Right ventricle myocardium inferior (tissue), 1 donor: ENCODE measurements around the gene GJB4. TPM values are rescaled to one million over a fixed set of nuclear protein-coding genes. Genes with fewer than 3 reads are reported as not detected.
"Not testable (repeated sequence)": the region's sequence is repeated elsewhere in the genome, so short reads cannot be mapped to it uniquely, and the experiment has no call there.

Source experiments
- ATAC-seq: fragments of 200-7000 bp; cut with Tn5 transposase; one replicate; pipeline ENCODE4 v1.9.1; 2020; ENCODE audit warnings: mild to moderate bottlenecking, moderate library complexity
- DNase-seq: peaks from one replicate; pipeline ENCODE4 v3.0.0; 2021; ENCODE audit errors: missing footprints
- intact Hi-C: fragments of 100-400 bp; cut with DNase I; formaldehyde crosslinking; loops from one replicate; pipeline ENCODE4 v1.11.0; 2022
- total RNA-seq: library from RNA; stranded (reverse); fragmentation: NEBNext Ultra II Directional; extraction: Animal tissue kit (Norgen Biotek cat#: 25700); gene quantifications from one replicate; pipeline ENCODE4 v1.2.1, GENCODE V29; 2021
- donor health status: DM: no; HTN: yes; CAD: no; lungs with severe emphysema.

Gene GJB4
- total RNA-seq, 1 donor from 2014 or later = not detected

GRCh38 chr1:34771573-34772371 lies 12.2 kb downstream of the GJB4 start:
- DNase-seq = no peak
- intact Hi-C loops = no loop called here
- no peak for ATAC-seq

- ATAC-seq, intact Hi-C loops, DNase-seq: not testable (repeated sequence)
These were observed 13.6 kb downstream of the GJB4 start for GRCh38 chr1:34773114-34773513.

- ATAC-seq (no peak), DNase-seq (no peak)
- intact Hi-C loops = no loop called here
These were observed 15.4 kb downstream of the GJB4 start for GRCh38 chr1:34774957-34775356.

- DNase-seq (no peak), ATAC-seq (no peak)
- intact Hi-C loops = no loop called here
These were observed 17.4 kb downstream of the GJB4 start for GRCh38 chr1:34776911-34777310.

GRCh38 chr1:34777519-34778321 lies 18.2 kb downstream of the GJB4 start:
- intact Hi-C loops = no loop called here
- DNase-seq (no peak), ATAC-seq (no peak)

- intact Hi-C loops = no loop called here
- DNase-seq (no peak), ATAC-seq (no peak)
These were observed 18.8 kb downstream of the GJB4 start for GRCh38 chr1:34778381-34778780.

GRCh38 chr1:34779005-34779404 lies 19.5 kb downstream of the GJB4 start:
- intact Hi-C loops = no loop called here
- DNase-seq = no peak
- no peak for ATAC-seq

- intact Hi-C loops = no loop called here
- ATAC-seq = no peak
- no peak for DNase-seq
These were observed 20.0 kb downstream of the GJB4 start for GRCh38 chr1:34779526-34779925.

- intact Hi-C loops = no loop called here
- ATAC-seq = no peak
These were observed 20.4 kb downstream of the GJB4 start for GRCh38 chr1:34779962-34780361.

GRCh38 chr1:34780528-34780927 lies 21.0 kb downstream of the GJB4 start:
- intact Hi-C loops = no loop called here
- ATAC-seq = no peak
- DNase-seq = no peak

More at GRCh38 chr1:34779962-34780361, 20.4 kb downstream of the GJB4 start:
- no peak for DNase-seq

- no peak for ATAC-seq
- DNase-seq = no peak
- intact Hi-C loops = no loop called here
These were observed 21.7 kb downstream of the GJB4 start, which contains the start of gene GJB3 for GRCh38 chr1:34781071-34781843. Gene GJB3 (plus strand): TSS chr1:34781214. CDS start chr1:34784763, 3,549 bp downstream.

GRCh38 chr1:34781844-34782391 lies 22.4 kb downstream of the GJB4 start:
- intact Hi-C loops = no loop called here
- DNase-seq (no peak), ATAC-seq (no peak)

GRCh38 chr1:34784751-34785221 lies 25.2 kb downstream of the GJB4 start:
- ATAC-seq = no peak
- intact Hi-C loops = no loop called here
- no peak for DNase-seq

GRCh38 chr1:34785231-34785874 lies 25.8 kb downstream of the GJB4 start:
- ATAC-seq (no peak), DNase-seq (no peak)
- intact Hi-C loops = no loop called here

GRCh38 chr1:34785875-34786470 lies 26.4 kb downstream of the GJB4 start:
- ATAC-seq (no peak), DNase-seq (no peak)
- intact Hi-C loops = loop anchor here (1.0 kb wide), 2 partner anchors 66 to 80 kb away; no protein-coding TSS in a partner anchor

GRCh38 chr1:34786521-34787325 lies 27.2 kb downstream of the GJB4 start:
- intact Hi-C loops = loop anchor here (1.0 kb wide), 2 partner anchors 66 to 80 kb away; no protein-coding TSS in a partner anchor
- no peak for DNase-seq
- ATAC-seq = peak; percentile 62
